Activated B cell treated with CpG ODN at 0.5 μM for 24 hours (primary cell): ENCODE measurements around the gene FRMD6. TPM values are rescaled to one million over a fixed set of nuclear protein-coding genes. Genes with fewer than 3 reads are reported as not detected.

ENCODE experiments used
- ATAC-seq: fragments of 200-7000 bp; cut with Tn5 transposase; one replicate; pipeline ENCODE4 v1.10.0; 2021; ENCODE audit warnings: low read depth, mild to moderate bottlenecking, moderate library complexity
- CTCF ChIA-PET: fragments of 350-600 bp; sonication (Branson Sonifier 250); formaldehyde crosslinking; loops from one replicate; lab custom pipeline; 2021; ENCODE audit warnings: antibody characterized with exemption; lab: Charles Lee
- POLR2A ChIA-PET: fragments of 350-600 bp; sonication (Branson Sonifier 250); formaldehyde crosslinking; loops from one replicate; lab custom pipeline; 2021; ENCODE audit warnings: antibody characterized with exemption; lab: Charles Lee
- DNase-seq: peaks from one replicate; pipeline ENCODE4 v3.0.0; 2022
- H3K27ac Mint-ChIP-seq: one replicate; pipeline ENCODE4 v1.8.0; 2020; ENCODE audit warnings: mixed read lengths
- H3K27me3 Mint-ChIP-seq: one replicate; pipeline ENCODE4 v1.8.0; 2021; ENCODE audit warnings: mixed read lengths
- H3K36me3 Mint-ChIP-seq: one replicate; pipeline ENCODE4 v1.8.0; 2021; ENCODE audit warnings: low read depth, mixed read lengths
- H3K4me1 Mint-ChIP-seq: one replicate; pipeline ENCODE4 v1.8.0; 2021; ENCODE audit warnings: mixed read lengths
- H3K4me3 Mint-ChIP-seq: one replicate; pipeline ENCODE4 v1.8.0; 2020; ENCODE audit warnings: mild to moderate bottlenecking, mixed read lengths
- H3K9me3 Mint-ChIP-seq: one replicate; pipeline ENCODE4 v1.8.0; 2020; ENCODE audit warnings: mixed read lengths
- intact Hi-C: fragments of 100-400 bp; cut with micrococcal nuclease; formaldehyde crosslinking; loops from one replicate; pipeline ENCODE4 v1.15.1; 2024
- total RNA-seq: library from RNA; stranded (reverse); gene quantifications from 2 replicates; pipeline ENCODE4 v1.2.3, GENCODE V29; 2022
- TF ChIP-seq, protein P1 (sequence below): fragments of 200-600 bp; IDR thresholded peaks from one replicate; pipeline ENCODE4 v1.8.0; 2022; ENCODE audit warnings: antibody characterized with exemption, mild to moderate bottlenecking

Gene FRMD6
- total RNA-seq, 1 donor from 2014 or later: 0.33 TPM

DNA sequence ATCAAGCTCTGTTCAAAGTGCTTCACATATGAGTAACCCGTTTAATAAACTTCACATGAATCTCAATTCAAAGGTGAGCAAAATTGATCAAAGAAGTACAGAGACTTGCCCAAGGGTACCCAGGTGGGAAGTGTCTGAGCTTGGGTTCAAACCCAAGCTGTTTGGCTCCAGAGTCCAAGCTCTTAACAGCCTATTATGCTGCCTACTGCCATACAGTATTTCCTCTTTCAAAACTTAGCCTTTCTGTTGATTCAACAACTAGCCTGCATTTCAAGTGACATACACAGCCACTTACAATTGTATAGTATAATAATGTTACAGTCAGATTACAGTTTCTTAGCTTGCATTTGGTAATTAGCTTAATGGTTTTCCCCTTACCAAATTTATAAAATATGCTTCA is 29.7 kb downstream of the FRMD6 start:
- Mint-ChIP-seq H3K4me3 (no peak overlapping the region), H3K9me3 (no peaks in the 10 kb centered on the region), H3K4me1 (no peaks in the 10 kb centered on the region), H3K27ac (no peak overlapping the region), H3K27me3 (peaks cover 5% of the 10 kb centered on the region), H3K36me3 (no peaks in the 10 kb centered on the region)
- intact Hi-C loops: loop anchor here (5.0 kb wide), 1 partner anchor 1666 kb away; no protein-coding TSS in a partner anchor
- ChIA-PET CTCF (no interaction called here), POLR2A (no interaction called here)
- ATAC-seq (no peak), DNase-seq (no peak)
- TF ChIP-seq, protein P1, sequence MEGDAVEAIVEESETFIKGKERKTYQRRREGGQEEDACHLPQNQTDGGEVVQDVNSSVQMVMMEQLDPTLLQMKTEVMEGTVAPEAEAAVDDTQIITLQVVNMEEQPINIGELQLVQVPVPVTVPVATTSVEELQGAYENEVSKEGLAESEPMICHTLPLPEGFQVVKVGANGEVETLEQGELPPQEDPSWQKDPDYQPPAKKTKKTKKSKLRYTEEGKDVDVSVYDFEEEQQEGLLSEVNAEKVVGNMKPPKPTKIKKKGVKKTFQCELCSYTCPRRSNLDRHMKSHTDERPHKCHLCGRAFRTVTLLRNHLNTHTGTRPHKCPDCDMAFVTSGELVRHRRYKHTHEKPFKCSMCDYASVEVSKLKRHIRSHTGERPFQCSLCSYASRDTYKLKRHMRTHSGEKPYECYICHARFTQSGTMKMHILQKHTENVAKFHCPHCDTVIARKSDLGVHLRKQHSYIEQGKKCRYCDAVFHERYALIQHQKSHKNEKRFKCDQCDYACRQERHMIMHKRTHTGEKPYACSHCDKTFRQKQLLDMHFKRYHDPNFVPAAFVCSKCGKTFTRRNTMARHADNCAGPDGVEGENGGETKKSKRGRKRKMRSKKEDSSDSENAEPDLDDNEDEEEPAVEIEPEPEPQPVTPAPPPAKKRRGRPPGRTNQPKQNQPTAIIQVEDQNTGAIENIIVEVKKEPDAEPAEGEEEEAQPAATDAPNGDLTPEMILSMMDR: no peak

- CTCF ChIA-PET: no interaction called here
- Mint-ChIP-seq H3K27me3 (peaks cover 5% of the 10 kb centered on the region), H3K4me3 (no peak overlapping the region), H3K9me3 (no peaks in the 10 kb centered on the region), H3K36me3 (no peaks in the 10 kb centered on the region), H3K4me1 (no peaks in the 10 kb centered on the region), H3K27ac (no peak overlapping the region)
- no peak for DNase-seq
- intact Hi-C loops: loop anchor here (5.0 kb wide), 1 partner anchor 1665 kb away; no protein-coding TSS in a partner anchor
- no peak for ATAC-seq
- POLR2A ChIA-PET: no interaction called here
- TF ChIP-seq, protein P1: no peak
Observed at GRCh38 chr14:51682411-51682810, 30.7 kb downstream of the FRMD6 start.

- Mint-ChIP-seq H3K27ac (no peak overlapping the region), H3K9me3 (no peaks in the 10 kb centered on the region), H3K27me3 (peaks cover 4% of the 10 kb centered on the region), H3K36me3 (no peaks in the 10 kb centered on the region), H3K4me3 (no peak overlapping the region), H3K4me1 (no peaks in the 10 kb centered on the region)
- DNase-seq (no peak), ATAC-seq (no peak)
- ChIA-PET POLR2A (no interaction called here), CTCF (no interaction called here)
- TF ChIP-seq, protein P1: no peak
- intact Hi-C loops: loop anchor here (5.0 kb wide), 1 partner anchor 1663 kb away; no protein-coding TSS in a partner anchor
Observed at GRCh38 chr14:51684760-51685159, 33.0 kb downstream of the FRMD6 start.

DNA sequence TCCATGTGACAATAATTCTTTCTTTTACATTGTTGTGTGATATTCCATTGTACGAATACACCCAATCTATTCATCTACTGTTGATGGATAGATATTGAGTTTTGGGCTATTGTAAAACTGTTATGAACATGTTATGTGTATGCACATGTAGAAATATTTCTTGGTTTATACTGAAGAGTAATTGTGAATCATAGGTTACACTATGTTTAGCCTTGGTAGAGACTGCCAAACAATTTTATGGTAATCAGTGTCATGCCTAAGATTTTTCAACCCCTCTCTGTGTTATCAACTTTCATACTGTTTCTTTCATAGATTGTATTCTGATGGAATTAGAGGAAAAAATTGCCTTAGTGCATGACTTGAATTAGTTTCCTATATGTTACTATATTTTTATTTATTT is 39.5 kb downstream of the FRMD6 start:
- Mint-ChIP-seq H3K4me3 (no peak overlapping the region), H3K4me1 (no peaks in the 10 kb centered on the region), H3K27me3 (peaks cover 2% of the 10 kb centered on the region), H3K36me3 (no peaks in the 10 kb centered on the region), H3K9me3 (no peaks in the 10 kb centered on the region), H3K27ac (no peak overlapping the region)
- intact Hi-C loops: no loop called here
- POLR2A ChIA-PET: no interaction called here
- ATAC-seq (no peak), DNase-seq (no peak)
- CTCF ChIA-PET: no interaction called here
- TF ChIP-seq, protein P1: no peak

- Mint-ChIP-seq H3K27ac (no peak overlapping the region), H3K9me3 (no peaks in the 10 kb centered on the region), H3K4me3 (no peak overlapping the region), H3K27me3 (peaks cover 2% of the 10 kb centered on the region), H3K4me1 (no peaks in the 10 kb centered on the region), H3K36me3 (no peaks in the 10 kb centered on the region)
- TF ChIP-seq, protein P1: no peak
- ChIA-PET POLR2A (no interaction called here), CTCF (no interaction called here)
- DNase-seq: no peak
- intact Hi-C loops: no loop called here
- ATAC-seq: no peak
Observed at GRCh38 chr14:51692646-51693045, 40.9 kb downstream of the FRMD6 start.
